CD4-positive, CD25-positive, alpha-beta regulatory T cell (primary cell): ENCODE results near the gene COG4. TPM values are rescaled to one million over a fixed set of nuclear protein-coding genes. Genes with fewer than 3 reads are reported as not detected.
"Not testable (repeated sequence)": the region's sequence is repeated elsewhere in the genome, so short reads cannot be mapped to it uniquely, and the experiment has no call there.

ENCODE experiments used
- ATAC-seq, 2 donors: fragments of 150-1000 bp; cut with Tn5 transposase; one replicate each; pipeline ENCODE4 v1.10.0; 2021; ENCODE audit warnings: low read depth in 2 of 2, moderate number of reproducible peaks in 2 of 2, moderate library complexity in 1 of 2
- DNase-seq, 3 donors: peaks; one replicate each; pipeline versions ENCODE4 v3.0.0 to v3.0.0-alpha.2; 2012 to 2022; ENCODE audit warnings: mixed read lengths in 1 of 3
- H3K27ac ChIP-seq: one replicate; pipeline ENCODE4 v1.7.0; 2013; ENCODE audit warnings: mild to moderate bottlenecking, low read length; ENCODE audit not compliant: insufficient read depth, poor library complexity, severe bottlenecking
- H3K27me3 ChIP-seq: one replicate; pipeline ENCODE4 v1.7.0; 2013; ENCODE audit warnings: low read length; ENCODE audit not compliant: control insufficient read depth, insufficient read depth
- H3K36me3 ChIP-seq: one replicate; pipeline ENCODE4 v1.7.0; 2013; ENCODE audit warnings: mild to moderate bottlenecking, low read length, moderate library complexity; ENCODE audit not compliant: control insufficient read depth, insufficient read depth
- H3K4me1 ChIP-seq: 2 replicates; pipeline ENCODE4 v1.7.0; 2013; ENCODE audit warnings: mild to moderate bottlenecking, low read length; ENCODE audit not compliant: insufficient read depth, control insufficient read depth, poor library complexity, severe bottlenecking
- H3K4me3 ChIP-seq: one replicate; pipeline ENCODE4 v1.7.0; 2013; ENCODE audit warnings: low read depth, mild to moderate bottlenecking, low read length, moderate library complexity
- H3K9me3 ChIP-seq, 2 experiments: 1 replicate in 1 of 2; 2 replicates in 1 of 2; pipeline ENCODE4 v1.7.0; 2013; ENCODE audit warnings: low read length in 2 of 2, mild to moderate bottlenecking in 1 of 2, moderate library complexity in 1 of 2; ENCODE audit not compliant: control insufficient read depth in 2 of 2
- H3K27ac Mint-ChIP-seq, 3 donors: one replicate each; pipeline ENCODE4 v1.8.0; 2020 to 2022; ENCODE audit warnings: mild to moderate bottlenecking in 3 of 3, mixed read lengths in 3 of 3, moderate library complexity in 2 of 3
- H3K27me3 Mint-ChIP-seq: one replicate; pipeline ENCODE4 v1.8.0; 2022; ENCODE audit warnings: mild to moderate bottlenecking, mixed read lengths
- H3K36me3 Mint-ChIP-seq: one replicate; pipeline ENCODE4 v1.8.0; 2020; ENCODE audit warnings: mixed read lengths
- H3K4me1 Mint-ChIP-seq, 4 donors: one replicate each; pipeline ENCODE4 v1.8.0; 2020 to 2022; ENCODE audit warnings: mixed read lengths in 4 of 4, mild to moderate bottlenecking in 1 of 4
- H3K4me3 Mint-ChIP-seq, 4 donors: one replicate each; pipeline ENCODE4 v1.8.0; 2020 to 2022; ENCODE audit warnings: mild to moderate bottlenecking in 4 of 4, mixed read lengths in 4 of 4, moderate library complexity in 3 of 4
- H3K9me3 Mint-ChIP-seq, 7 donors: one replicate each; pipeline ENCODE4 v1.8.0; 2020 to 2022; ENCODE audit warnings: mixed read lengths in 7 of 7, mild to moderate bottlenecking in 3 of 7, moderate library complexity in 2 of 7
- polyA plus RNA-seq, 4 donors: library from polyadenylated mRNA; unstranded; fragments of 300-500 nt; fragmentation: Illumina TruSeq; gene quantifications; one replicate each; pipeline ENCODE4 v1.2.3, GENCODE V29; 2021
- total RNA-seq: library from RNA; stranded (reverse); gene quantifications from one replicate; pipeline ENCODE4 v1.2.3, GENCODE V29; 2022

COG4 gene
- total and polyA plus RNA-seq, 5 donors from 2014 or later: 37.5 to 73.2 (median 49.1) TPM

- Histone ChIP-seq H3K4me3 (peak overlapping the region; percentile 35), H3K27me3 (no peaks in the 10 kb centered on the region), H3K9me3 (no peaks in the 10 kb centered on the region), H3K27ac (peak overlapping the region; percentile 33), H3K4me1 (peaks cover 54% of the 10 kb centered on the region), H3K36me3 (peaks cover 39% of the 10 kb centered on the region)
- peaks cover 20% of the 10 kb centered on the region for H3K36me3 Mint-ChIP-seq
- no peak for DNase-seq
- H3K9me3 Mint-ChIP-seq: no peaks in the 10 kb centered on the region
- peak overlapping the region; percentile 42 to 98 (median 88) for H3K27ac Mint-ChIP-seq
- no peak for ATAC-seq
- H3K4me1 Mint-ChIP-seq: peaks cover 25 to 72% (median 53%) of the 10 kb centered on the region in 4 donors
- H3K27me3 Mint-ChIP-seq: peaks cover 5% of the 10 kb centered on the region
- H3K4me3 Mint-ChIP-seq: peak overlapping the region; percentile 82 to 97 (median 90)
Observed at GRCh38 chr16:70526403-70526802, 3.0 kb upstream of the COG4 start.

DNA sequence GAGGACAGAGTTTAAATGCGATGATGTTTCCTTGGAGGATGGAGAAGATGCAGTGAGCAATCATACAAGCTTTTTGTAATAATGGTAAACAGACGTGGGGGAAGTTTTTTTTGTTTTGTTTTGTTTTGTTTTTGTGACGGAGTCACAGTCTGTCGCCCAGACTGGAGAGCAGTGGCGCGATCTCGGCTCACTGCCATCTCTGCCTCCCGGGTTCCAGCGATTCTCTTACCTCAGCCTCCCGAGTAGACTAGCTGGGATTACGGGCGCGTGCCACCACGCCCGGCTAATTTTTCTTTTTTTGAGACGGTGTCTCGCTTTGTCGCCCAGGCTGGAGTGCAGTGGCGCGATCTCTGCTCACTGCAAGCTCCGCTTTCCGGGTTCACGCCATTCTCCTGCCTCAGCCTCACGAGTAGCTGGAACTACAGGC, 1.1 kb upstream of the COG4 start:
- H3K36me3 ChIP-seq: peaks cover 26% of the 10 kb centered on the region
- peaks cover 34 to 83% (median 60%) of the 10 kb centered on the region in 4 donors for H3K4me1 Mint-ChIP-seq

GRCh38 chr16:70523743-70524398, 517 bp upstream of the COG4 start, which contains the start of gene SF3B3:
Gene SF3B3 (plus strand): TSS chr16:70523816. CDS start chr16:70526657, 2,841 bp downstream.
- Histone ChIP-seq H3K36me3 (peaks cover 23% of the 10 kb centered on the region), H3K27ac (peak within 1 kb of the TSS; percentile 94), H3K4me1 (peaks cover 65% of the 10 kb centered on the region), H3K4me3 (peak within 1 kb of the TSS; percentile 100), H3K9me3 (no peaks in the 10 kb centered on the region), H3K27me3 (no peaks in the 10 kb centered on the region)
- DNase-seq: peak in 2 of 3 donors; percentile 88 to 89
- H3K9me3 Mint-ChIP-seq: no peaks in the 10 kb centered on the region
- peaks cover 13% of the 10 kb centered on the region for H3K36me3 Mint-ChIP-seq
- peak; percentile 64 to 65 for ATAC-seq
- peak within 1 kb of the TSS; percentile 98 to 100 (median 98) for H3K27ac Mint-ChIP-seq
- H3K4me3 Mint-ChIP-seq: peak within 1 kb of the TSS; percentile 97 to 100 (median 98)
- peaks cover 30 to 79% (median 56%) of the 10 kb centered on the region in 4 donors for H3K4me1 Mint-ChIP-seq
- H3K27me3 Mint-ChIP-seq: peaks cover 5% of the 10 kb centered on the region

More for the DNA sequence above, 1.1 kb upstream of the COG4 start:
- not testable (repeated sequence) for H3K27me3 Mint-ChIP-seq, H3K9me3 Mint-ChIP-seq, H3K27me3 ChIP-seq, H3K9me3 ChIP-seq
- H3K36me3 Mint-ChIP-seq: peaks cover 17% of the 10 kb centered on the region
- H3K27ac Mint-ChIP-seq: peak overlapping the region; percentile 98 to 100 (median 98)
- DNase-seq (peak in 2 of 3 donors; percentile 11 to 64), ATAC-seq (peak; percentile 4 to 8)
- Histone ChIP-seq H3K4me1 (peaks cover 70% of the 10 kb centered on the region), H3K27ac (peak overlapping the region; percentile 94), H3K4me3 (peak overlapping the region; percentile 100)
- peak overlapping the region; percentile 97 to 100 (median 98) for H3K4me3 Mint-ChIP-seq

DNA sequence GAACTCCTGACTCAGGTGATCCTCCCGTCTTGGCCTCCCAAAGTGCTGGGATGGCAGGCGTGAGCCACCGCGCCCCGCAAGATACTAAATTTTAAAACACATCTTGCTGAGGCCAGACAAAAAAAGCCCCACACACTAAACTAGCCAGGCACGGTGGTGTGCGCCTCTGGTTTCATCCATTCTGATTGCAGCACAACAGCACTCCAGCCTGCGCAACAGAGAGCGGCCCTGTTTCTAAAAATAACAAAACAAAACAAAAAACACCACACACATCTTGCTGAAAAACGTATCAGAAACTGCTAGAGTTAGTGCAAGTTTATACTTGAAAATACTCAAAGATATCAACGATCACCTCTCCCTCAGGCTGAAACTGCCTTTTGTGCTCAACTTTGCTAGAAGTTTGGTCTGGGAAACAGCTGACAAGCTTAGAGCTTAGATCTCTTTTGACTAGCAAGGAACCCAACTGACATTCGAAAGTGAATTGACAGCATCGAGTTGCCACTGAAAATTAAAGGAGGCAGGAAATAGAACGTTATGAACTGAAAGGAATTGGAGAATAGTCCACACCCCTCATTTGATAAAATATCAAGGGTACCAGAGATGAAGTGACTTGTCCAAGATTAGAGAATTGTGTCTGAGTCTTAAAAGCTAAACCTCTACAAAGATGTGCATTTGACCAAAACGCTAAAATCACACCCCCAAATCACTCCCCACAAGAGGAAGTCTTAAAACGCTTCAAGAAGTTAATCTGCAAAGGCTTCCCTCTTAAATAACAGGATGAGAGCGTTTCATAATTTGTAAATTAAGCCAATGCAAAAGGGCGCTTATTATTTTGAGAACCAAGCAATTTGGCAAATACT, 908 bp downstream of the COG4 start:
- peak overlapping the region; percentile 98 to 100 (median 98) for H3K27ac Mint-ChIP-seq
- Histone ChIP-seq H3K4me1 (peaks cover 60% of the 10 kb centered on the region), H3K9me3 (no peaks in the 10 kb centered on the region), H3K36me3 (peaks cover 21% of the 10 kb centered on the region), H3K27ac (peak overlapping the region; percentile 94), H3K27me3 (no peaks in the 10 kb centered on the region), H3K4me3 (peak overlapping the region; percentile 100)
- H3K4me1 Mint-ChIP-seq: peaks cover 29 to 66% (median 48%) of the 10 kb centered on the region in 4 donors
- ATAC-seq (no peak), DNase-seq (peak in 2 of 3 donors; percentile 22 to 69)
- no peaks in the 10 kb centered on the region for H3K9me3 Mint-ChIP-seq
- H3K36me3 Mint-ChIP-seq: peaks cover 14% of the 10 kb centered on the region
- peak overlapping the region; percentile 97 to 100 (median 98) for H3K4me3 Mint-ChIP-seq
- peaks cover 5% of the 10 kb centered on the region for H3K27me3 Mint-ChIP-seq

DNA sequence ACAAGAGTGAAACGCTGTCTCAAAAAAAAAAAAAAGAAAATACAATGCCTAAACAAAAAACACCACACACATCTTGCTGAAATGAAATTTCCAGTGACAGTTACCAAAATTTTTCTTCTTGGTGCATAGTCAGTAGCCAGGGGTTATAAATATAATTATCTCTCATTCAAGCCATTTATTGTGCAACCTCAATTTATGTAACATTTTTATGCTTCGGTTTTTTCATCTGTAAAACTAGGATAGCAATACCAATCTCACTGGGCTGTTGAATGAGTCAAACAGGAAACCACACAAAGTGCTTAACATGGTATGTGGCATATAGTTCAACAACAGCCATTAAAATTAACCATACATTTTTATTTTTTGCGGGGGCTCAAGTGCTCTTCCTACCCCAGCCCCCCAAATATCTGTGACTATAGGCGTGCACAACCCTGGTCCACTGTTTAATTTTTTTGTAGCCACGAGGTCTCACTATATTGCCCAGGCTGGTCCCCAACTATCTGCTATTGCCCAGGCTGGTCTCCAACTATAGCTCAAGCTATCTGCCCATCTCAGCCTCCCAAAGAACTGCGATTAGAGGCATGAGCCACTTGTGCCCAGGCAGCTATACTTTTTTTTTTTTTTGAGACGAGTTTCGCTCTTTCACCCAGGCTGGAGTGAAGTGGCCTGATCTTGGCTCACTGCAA, 2.6 kb downstream of the COG4 start:
- Histone ChIP-seq H3K27me3 (no peaks in the 10 kb centered on the region), H3K4me1 (peaks cover 43% of the 10 kb centered on the region), H3K4me3 (peak overlapping the region; percentile 67), H3K27ac (peak overlapping the region; percentile 72), H3K9me3 (no peaks in the 10 kb centered on the region), H3K36me3 (peaks cover 24% of the 10 kb centered on the region)
- ATAC-seq: peak; percentile 61 to 63
- Mint-ChIP-seq H3K27ac (peak overlapping the region; percentile 42 to 86 (median 74)), H3K27me3 (peaks cover 5% of the 10 kb centered on the region), H3K4me3 (peak overlapping the region; percentile 79 to 100 (median 93)), H3K4me1 (peaks cover 18 to 54% (median 34%) of the 10 kb centered on the region in 4 donors), H3K9me3 (no peaks in the 10 kb centered on the region), H3K36me3 (peaks cover 18% of the 10 kb centered on the region)
- peak; percentile 5 to 80 (median 59) for DNase-seq

GRCh38 chr16:70512456-70512855, 10.9 kb downstream of the COG4 start:
- Histone ChIP-seq H3K36me3 (peaks cover 68% of the 10 kb centered on the region), H3K27ac (no peak overlapping the region), H3K27me3 (no peaks in the 10 kb centered on the region), H3K9me3 (no peaks in the 10 kb centered on the region), H3K4me3 (no peak overlapping the region), H3K4me1 (peaks cover 8% of the 10 kb centered on the region)
- DNase-seq (no peak), ATAC-seq (no peak)
- Mint-ChIP-seq H3K4me1 (peaks cover 0 to 11% (median 8%) of the 10 kb centered on the region in 4 donors), H3K27ac (no peak overlapping the region), H3K9me3 (no peaks in the 10 kb centered on the region), H3K36me3 (peaks cover 43% of the 10 kb centered on the region), H3K4me3 (no peak overlapping the region), H3K27me3 (no peaks in the 10 kb centered on the region)

DNA sequence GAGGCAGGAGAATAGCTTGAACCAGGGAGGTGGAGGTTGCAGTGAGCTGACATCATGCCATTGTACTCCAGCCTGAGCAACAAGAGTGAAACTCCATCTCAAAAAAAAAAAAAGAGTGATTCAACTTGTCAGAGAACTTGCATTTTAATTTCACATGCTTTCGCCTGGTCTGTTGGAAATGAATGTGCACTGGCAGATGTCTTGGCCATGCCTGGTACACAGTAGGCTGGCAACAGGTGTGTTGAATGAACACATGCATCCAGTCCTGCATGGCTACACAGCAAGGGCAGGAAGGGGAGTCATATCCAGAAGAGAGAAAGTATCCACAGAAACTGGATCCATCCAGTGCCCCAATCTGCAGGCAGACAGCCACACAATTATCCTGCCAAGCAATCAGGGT, 11.5 kb downstream of the COG4 start:
- H3K4me3 Mint-ChIP-seq: no peak overlapping the region
- Histone ChIP-seq H3K27ac (no peak overlapping the region), H3K36me3 (peaks cover 67% of the 10 kb centered on the region), H3K4me3 (no peak overlapping the region), H3K9me3 (no peaks in the 10 kb centered on the region), H3K27me3 (no peaks in the 10 kb centered on the region), H3K4me1 (peaks cover 8% of the 10 kb centered on the region)
- DNase-seq (no peak), ATAC-seq (no peak)
- H3K27me3 Mint-ChIP-seq: no peaks in the 10 kb centered on the region
- H3K9me3 Mint-ChIP-seq: no peaks in the 10 kb centered on the region
- H3K4me1 Mint-ChIP-seq: peaks cover 0 to 11% (median 8%) of the 10 kb centered on the region in 4 donors
- peaks cover 39% of the 10 kb centered on the region for H3K36me3 Mint-ChIP-seq
- H3K27ac Mint-ChIP-seq: no peak overlapping the region
